Osteoblast (primary cell): Measurements from ENCODE around the gene PPFIA2. TPM values are rescaled to one million over a fixed set of nuclear protein-coding genes. Genes with fewer than 3 reads are reported as not detected.

Experiments
- DNase-seq: peaks from one replicate; pipeline ENCODE4 v3.0.0; 2011; ENCODE audit warnings: low spot score, mixed read lengths; ENCODE audit not compliant: insufficient read length; ENCODE audit errors: missing footprints
- H2AFZ ChIP-seq: 2 replicates; pipeline ENCODE4 v1.6.0; 2011; ENCODE audit warnings: mild to moderate bottlenecking, low read length
- H3K27ac ChIP-seq: 2 replicates; pipeline ENCODE4 v1.5.1; 2011; ENCODE audit warnings: mild to moderate bottlenecking, low read depth, low read length, moderate library complexity
- H3K27me3 ChIP-seq: 2 replicates; pipeline ENCODE4 v1.6.0; 2012; ENCODE audit warnings: mild to moderate bottlenecking, control low read depth, inconsistent platforms, low read length, moderate library complexity; ENCODE audit not compliant: insufficient read depth
- H3K36me3 ChIP-seq: 2 replicates; pipeline ENCODE4 v1.5.1; 2011; ENCODE audit warnings: mild to moderate bottlenecking, low read length, control low read depth, moderate library complexity; ENCODE audit not compliant: insufficient read depth
- H3K4me1 ChIP-seq: 2 replicates; pipeline ENCODE4 v1.5.1; 2011; ENCODE audit warnings: mild to moderate bottlenecking, low read length, control low read depth, moderate library complexity; ENCODE audit not compliant: insufficient read depth
- H3K4me2 ChIP-seq: 2 replicates; pipeline ENCODE4 v1.6.0; 2011; ENCODE audit warnings: mild to moderate bottlenecking, low read length; ENCODE audit not compliant: insufficient read depth
- H3K4me3 ChIP-seq: fragments of 200-600 bp; sonication (generic); 3 replicates; pipeline ENCODE4 v1.5.1; 2012; ENCODE audit warnings: mild to moderate bottlenecking, low read length, inconsistent platforms; ENCODE audit not compliant: insufficient read depth
- H3K79me2 ChIP-seq: 2 replicates; pipeline ENCODE4 v1.6.0; 2012; ENCODE audit warnings: mild to moderate bottlenecking, low read length, control low read depth, inconsistent platforms; ENCODE audit not compliant: insufficient read depth
- H3K9me3 ChIP-seq: 2 replicates; pipeline ENCODE4 v1.5.1; 2011; ENCODE audit warnings: low read depth, low read length, control low read depth
- H4K20me1 ChIP-seq: 2 replicates; pipeline ENCODE4 v1.6.0; 2012; ENCODE audit warnings: mild to moderate bottlenecking, low read length, control low read depth; ENCODE audit not compliant: insufficient read depth
- total RNA-seq: library from RNA; depleted of rRNA; stranded (reverse); fragments of >200 nt; gene quantifications from 2 replicates; pipeline ENCODE4 v1.2.3, GENCODE V29; 2012
- TF ChIP-seq, protein P1 (sequence below): IDR thresholded peaks from 2 replicates; pipeline ENCODE4 v1.5.1; 2011; ENCODE audit warnings: mild to moderate bottlenecking, low read depth, low read length, moderate library complexity; ENCODE audit errors: extremely low read depth

PPFIA2 gene
- total RNA-seq, 1 donor = 3.3 TPM

DNA sequence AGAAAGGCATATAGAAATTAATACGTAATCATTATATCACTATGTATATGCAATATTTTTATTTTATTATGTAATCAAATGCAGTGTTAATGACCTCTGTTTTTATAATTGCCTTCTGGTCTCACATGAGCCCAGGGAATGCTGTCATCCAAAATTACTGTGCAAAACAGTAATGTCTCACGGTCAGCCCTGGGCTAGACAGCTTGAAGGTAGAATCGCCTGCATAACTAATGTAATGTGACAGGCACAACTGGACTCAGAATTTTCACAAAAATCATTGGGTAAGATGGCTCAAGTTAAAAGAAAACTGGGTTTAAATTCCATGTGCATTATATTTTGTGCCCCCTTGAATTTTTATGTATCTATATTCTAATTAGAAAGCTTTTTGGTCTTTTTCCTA is 293.3 kb downstream of the PPFIA2 start:
- no peaks in the 10 kb centered on the region for H4K20me1 ChIP-seq

DNA sequence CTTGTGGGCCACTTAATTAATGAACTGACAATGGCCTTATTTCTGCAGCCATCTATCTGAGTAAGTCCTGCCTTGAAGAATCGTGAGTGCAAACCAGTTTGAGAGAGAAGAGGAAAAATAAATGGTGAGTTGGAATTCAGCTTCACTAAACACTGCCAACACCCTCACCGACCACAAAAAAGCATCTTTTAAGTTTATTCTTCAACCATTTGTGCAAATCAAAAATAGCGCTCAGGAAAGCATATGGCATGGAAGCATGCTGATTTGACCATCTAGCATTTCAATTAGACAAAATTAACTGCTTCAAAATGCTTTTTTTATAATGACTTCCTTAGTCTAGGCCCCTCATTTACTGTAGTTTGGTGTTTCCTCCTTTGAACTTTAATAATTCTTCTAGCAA is 294.0 kb downstream of the PPFIA2 start:
- Histone ChIP-seq H3K27ac (no peak overlapping the region), H3K4me1 (no peaks in the 10 kb centered on the region), H4K20me1 (no peaks in the 10 kb centered on the region), H3K27me3 (no peaks in the 10 kb centered on the region), H3K36me3 (no peaks in the 10 kb centered on the region), H3K4me3 (no peak overlapping the region), H2AFZ (no peak overlapping the region), H3K9me3 (no peaks in the 10 kb centered on the region), H3K79me2 (no peaks in the 10 kb centered on the region), H3K4me2 (no peak overlapping the region)
- TF ChIP-seq, protein P1, sequence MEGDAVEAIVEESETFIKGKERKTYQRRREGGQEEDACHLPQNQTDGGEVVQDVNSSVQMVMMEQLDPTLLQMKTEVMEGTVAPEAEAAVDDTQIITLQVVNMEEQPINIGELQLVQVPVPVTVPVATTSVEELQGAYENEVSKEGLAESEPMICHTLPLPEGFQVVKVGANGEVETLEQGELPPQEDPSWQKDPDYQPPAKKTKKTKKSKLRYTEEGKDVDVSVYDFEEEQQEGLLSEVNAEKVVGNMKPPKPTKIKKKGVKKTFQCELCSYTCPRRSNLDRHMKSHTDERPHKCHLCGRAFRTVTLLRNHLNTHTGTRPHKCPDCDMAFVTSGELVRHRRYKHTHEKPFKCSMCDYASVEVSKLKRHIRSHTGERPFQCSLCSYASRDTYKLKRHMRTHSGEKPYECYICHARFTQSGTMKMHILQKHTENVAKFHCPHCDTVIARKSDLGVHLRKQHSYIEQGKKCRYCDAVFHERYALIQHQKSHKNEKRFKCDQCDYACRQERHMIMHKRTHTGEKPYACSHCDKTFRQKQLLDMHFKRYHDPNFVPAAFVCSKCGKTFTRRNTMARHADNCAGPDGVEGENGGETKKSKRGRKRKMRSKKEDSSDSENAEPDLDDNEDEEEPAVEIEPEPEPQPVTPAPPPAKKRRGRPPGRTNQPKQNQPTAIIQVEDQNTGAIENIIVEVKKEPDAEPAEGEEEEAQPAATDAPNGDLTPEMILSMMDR = no peak
- no peak for DNase-seq

More for the DNA sequence above, 293.3 kb downstream of the PPFIA2 start:
- Histone ChIP-seq H3K9me3 (no peaks in the 10 kb centered on the region), H3K4me1 (no peaks in the 10 kb centered on the region), H3K27ac (no peak overlapping the region), H3K36me3 (no peaks in the 10 kb centered on the region), H3K4me3 (no peak overlapping the region), H3K27me3 (no peaks in the 10 kb centered on the region), H2AFZ (no peak overlapping the region), H3K79me2 (no peaks in the 10 kb centered on the region), H3K4me2 (no peak overlapping the region)
- no peak for DNase-seq
- TF ChIP-seq, protein P1 = no peak

GRCh38 chr12:81461163-81461562 is 298.0 kb downstream of the PPFIA2 start:
- DNase-seq = no peak
- Histone ChIP-seq H3K4me2 (no peak overlapping the region), H4K20me1 (no peaks in the 10 kb centered on the region), H3K27ac (no peak overlapping the region), H3K4me3 (no peak overlapping the region), H3K9me3 (no peaks in the 10 kb centered on the region), H3K4me1 (no peaks in the 10 kb centered on the region), H3K27me3 (no peaks in the 10 kb centered on the region), H2AFZ (no peak overlapping the region), H3K36me3 (no peaks in the 10 kb centered on the region), H3K79me2 (no peaks in the 10 kb centered on the region)
- TF ChIP-seq, protein P1 = no peak

GRCh38 chr12:81450920-81451739 is 308.0 kb downstream of the PPFIA2 start:
- Histone ChIP-seq H3K4me3 (no peak overlapping the region), H3K9me3 (no peaks in the 10 kb centered on the region), H3K79me2 (no peaks in the 10 kb centered on the region), H3K36me3 (no peaks in the 10 kb centered on the region), H3K27ac (no peak overlapping the region), H2AFZ (no peak overlapping the region), H3K27me3 (no peaks in the 10 kb centered on the region), H4K20me1 (no peaks in the 10 kb centered on the region), H3K4me2 (no peak overlapping the region), H3K4me1 (no peaks in the 10 kb centered on the region)
- DNase-seq = peak; percentile 36
- TF ChIP-seq, protein P1 = peak; percentile 74
